ENCODE data around the gene TMEM247.

GRCh38 chr2:46509804-46510203 lies 30.4 kb downstream of the TMEM247 start:
- no peak for TF ChIP-seq CTCF (IDR thresholded peaks at IDR 0.05)
- TF ChIP-seq POLR2A (IDR thresholded peaks at IDR 0.05) = no peak

Measured in Peyer's patch (tissue), 4 donors.